H1 (cell line): ENCODE results near the gene PFKM. TPM values are rescaled to one million over a fixed set of nuclear protein-coding genes. Genes with fewer than 3 reads are reported as not detected.

Experiments
- CTCF ChIA-PET: fragments of 300-600 bp; sonication (Branson Sonifier 250); formaldehyde crosslinking; loops from one replicate; lab custom pipeline; 2021; ENCODE audit not compliant: partially characterized antibody; lab: Charles Lee
- POLR2A ChIA-PET: fragments of 300-600 bp; sonication (Branson Sonifier 250); formaldehyde crosslinking; loops from one replicate; lab custom pipeline; 2021; ENCODE audit warnings: inconsistent platforms; ENCODE audit not compliant: partially characterized antibody; lab: Charles Lee
- DNase-seq, 2 experiments: peaks; one replicate each; pipeline versions ENCODE4 v3.0.0 to v3.0.0-alpha.2; 2010 to 2022; ENCODE audit warnings: low spot score in 2 of 2, low read depth in 1 of 2, mixed read lengths in 1 of 2
- FAIRE-seq: peaks from 2 replicates; lab custom pipeline; 2011; peaks lifted over from hg19 to GRCh38; lab: Jason Lieb, UNC
- H2AFZ ChIP-seq: 2 replicates; pipeline ENCODE4 v1.8.1; 2012; ENCODE audit warnings: low read length, inconsistent platforms
- H2AK5ac ChIP-seq: 2 replicates; pipeline ENCODE4 v1.6.1; 2013; ENCODE audit warnings: low read depth, low read length
- H2BK120ac ChIP-seq: replicated peaks from 2 replicates; pipeline ENCODE3; 2013; ENCODE audit warnings: low read depth, low read length, inconsistent platforms
- H2BK12ac ChIP-seq: 2 replicates; pipeline ENCODE4 v1.6.1; 2013; ENCODE audit warnings: low read depth, low read length
- H2BK15ac ChIP-seq: 2 replicates; pipeline ENCODE4 v1.6.1; 2013; ENCODE audit warnings: low read length
- H2BK20ac ChIP-seq: 2 replicates; pipeline ENCODE4 v1.6.1; 2013; ENCODE audit warnings: low read length
- H2BK5ac ChIP-seq: 2 replicates; pipeline ENCODE4 v1.6.1; 2013; ENCODE audit warnings: low read depth, low read length
- H3K14ac ChIP-seq: 2 replicates; pipeline ENCODE4 v1.6.1; 2013; ENCODE audit warnings: inconsistent platforms; ENCODE audit not compliant: insufficient read length
- H3K18ac ChIP-seq: 2 replicates; pipeline ENCODE4 v1.6.1; 2013; ENCODE audit warnings: low read length; ENCODE audit errors: extremely low read depth
- H3K23ac ChIP-seq: 2 replicates; pipeline ENCODE4 v1.6.1; 2013; ENCODE audit warnings: inconsistent platforms; ENCODE audit not compliant: insufficient read length
- H3K23me2 ChIP-seq: 2 replicates; pipeline ENCODE4 v1.6.1; 2013; ENCODE audit warnings: low read depth, low read length
- H3K27ac ChIP-seq: 2 replicates; pipeline ENCODE4 v1.6.1; 2011; ENCODE audit warnings: low read depth, low read length, inconsistent platforms
- H3K27me3 ChIP-seq, 4 experiments: replicated peaks in 1 of 4; 1 replicate in 1 of 4; 2 replicates in 3 of 4; pipeline versions ENCODE4 v1.6.1 to v1.8.1; 2011 to 2013; ENCODE audit warnings: low read length in 3 of 4, mild to moderate bottlenecking in 3 of 4, inconsistent platforms in 2 of 4, mixed read lengths in 2 of 4, moderate library complexity in 1 of 4; ENCODE audit not compliant: control insufficient read depth in 3 of 4, insufficient read depth in 3 of 4; ENCODE audit errors: extremely low read depth in 1 of 4
- H3K36me3 ChIP-seq, 4 experiments: 2 replicates each; pipeline versions ENCODE4 v1.6.1 to v1.8.1; 2011 to 2013; ENCODE audit warnings: mild to moderate bottlenecking in 4 of 4, low read length in 3 of 4, moderate library complexity in 2 of 4, control low read depth in 1 of 4, inconsistent platforms in 1 of 4; ENCODE audit not compliant: insufficient read depth in 4 of 4, control insufficient read depth in 2 of 4
- H3K4ac ChIP-seq: replicated peaks from 2 replicates; pipeline ENCODE3; 2013; ENCODE audit warnings: low read length, low read depth, mixed read lengths, inconsistent platforms; ENCODE audit not compliant: insufficient read length
- H3K4me1 ChIP-seq, 4 experiments: replicated peaks in 1 of 4; 1 replicate in 1 of 4; 2 replicates in 3 of 4; pipeline versions ENCODE4 v1.6.1 to v1.8.1; 2011 to 2013; ENCODE audit warnings: low read length in 3 of 4, inconsistent platforms in 2 of 4, mixed read lengths in 1 of 4; ENCODE audit not compliant: insufficient read depth in 4 of 4, control insufficient read depth in 3 of 4
- H3K4me2 ChIP-seq, 2 experiments: 2 replicates each; pipeline versions ENCODE4 v1.6.1 to v1.8.1; 2011 to 2013; ENCODE audit warnings: low read depth in 2 of 2, low read length in 2 of 2, control low read depth in 1 of 2, inconsistent platforms in 1 of 2, mild to moderate bottlenecking in 1 of 2; ENCODE audit not compliant: insufficient read depth in 1 of 2
- H3K4me3 ChIP-seq, 4 experiments: fragments of 200-600, 300-600 bp in 1 of 4; sonication (generic), shearing (Covaris generic), sonication (Bioruptor Twin) in 1 of 4; 2 replicates each; pipeline versions ENCODE4 v1.5.1 to v1.8.1; 2011 to 2016; ENCODE audit warnings: low read length in 4 of 4, low read depth in 3 of 4, control low read depth in 2 of 4, inconsistent platforms in 2 of 4, mild to moderate bottlenecking in 2 of 4, mixed read lengths in 1 of 4, moderate library complexity in 1 of 4; ENCODE audit not compliant: insufficient read depth in 2 of 4; ENCODE audit errors: extremely low read depth in 1 of 4
- H3K56ac ChIP-seq: replicated peaks from 2 replicates; pipeline ENCODE3; 2013; ENCODE audit warnings: low read depth, mild to moderate bottlenecking, mixed read lengths, low read length, inconsistent platforms; ENCODE audit not compliant: insufficient read length
- H3K79me1 ChIP-seq: 2 replicates; pipeline ENCODE4 v1.6.1; 2013; ENCODE audit warnings: low read depth, low read length, control low read depth
- H3K79me2 ChIP-seq, 2 experiments: 2 replicates each; pipeline versions ENCODE4 v1.6.1 to v1.8.1; 2012 to 2013; ENCODE audit warnings: low read length in 2 of 2, mild to moderate bottlenecking in 2 of 2, inconsistent platforms in 1 of 2; ENCODE audit not compliant: insufficient read depth in 2 of 2, control insufficient read depth in 1 of 2
- H3K9ac ChIP-seq, 4 experiments: replicated peaks in 1 of 4; 1 replicate in 1 of 4; 2 replicates in 3 of 4; pipeline versions ENCODE4 v1.6.1 to v1.8.1; 2011 to 2013; ENCODE audit warnings: low read depth in 3 of 4, low read length in 3 of 4, control low read depth in 2 of 4, mild to moderate bottlenecking in 2 of 4, moderate library complexity in 2 of 4, inconsistent platforms in 1 of 4; ENCODE audit errors: extremely low read depth in 1 of 4
- H3K9me3 ChIP-seq, 2 experiments: 2 replicates each; pipeline versions ENCODE4 v1.6.1 to v1.8.1; 2012 to 2013; ENCODE audit warnings: mild to moderate bottlenecking in 2 of 2, moderate library complexity in 2 of 2, control low read depth in 1 of 2, inconsistent platforms in 1 of 2, low read depth in 1 of 2, low read length in 1 of 2, mixed read lengths in 1 of 2; ENCODE audit not compliant: insufficient read depth in 2 of 2
- H4K20me1 ChIP-seq, 2 experiments: replicated peaks in 1 of 2; 2 replicates each; pipeline versions ENCODE3 to v1.8.1; 2011 to 2013; ENCODE audit warnings: inconsistent platforms in 2 of 2, low read length in 2 of 2, mild to moderate bottlenecking in 1 of 2; ENCODE audit not compliant: insufficient read depth in 2 of 2, control insufficient read depth in 1 of 2
- H4K5ac ChIP-seq: 2 replicates; pipeline ENCODE4 v1.6.1; 2013; ENCODE audit warnings: low read length, low read depth, mixed read lengths, inconsistent platforms; ENCODE audit not compliant: insufficient read length
- H4K8ac ChIP-seq: 2 replicates; pipeline ENCODE4 v1.8.0; 2013; ENCODE audit warnings: mild to moderate bottlenecking, moderate library complexity, low read length, inconsistent platforms; ENCODE audit not compliant: insufficient read depth; ENCODE audit errors: extremely low read depth
- H4K91ac ChIP-seq: replicated peaks from 2 replicates; pipeline ENCODE3; 2013; ENCODE audit warnings: low read length, mixed read lengths, inconsistent platforms; ENCODE audit not compliant: insufficient read length
- CTCF ChIP-seq, 3 experiments: IDR thresholded peaks; 1 replicate in 2 of 3; 2 replicates in 1 of 3; pipeline versions ENCODE4 v1.5.1 to v1.6.1; 2011; ENCODE audit warnings: low read length in 3 of 3, mild to moderate bottlenecking in 3 of 3, inconsistent platforms in 2 of 3, low read depth in 1 of 3, moderate library complexity in 1 of 3; ENCODE audit not compliant: insufficient read depth in 1 of 3; ENCODE audit errors: control extremely low read depth in 1 of 3
- EGR1 ChIP-seq: IDR thresholded peaks from 2 replicates; pipeline ENCODE4 v1.6.1; 2011; ENCODE audit warnings: low read depth, low read length, borderline replicate concordance
- FOSL1 ChIP-seq: IDR thresholded peaks from 2 replicates; pipeline ENCODE4 v1.6.1; 2011; ENCODE audit warnings: mild to moderate bottlenecking, low read depth, low read length, moderate library complexity; ENCODE audit not compliant: insufficient read depth
- MAX ChIP-seq: IDR thresholded peaks from 2 replicates; pipeline ENCODE4 v1.6.1; 2012; ENCODE audit warnings: inconsistent platforms
- SP4 ChIP-seq: IDR thresholded peaks from 2 replicates; pipeline ENCODE4 v1.6.1; 2012; ENCODE audit warnings: low read length, inconsistent platforms
- WGBS, 2 experiments: shearing (Covaris generic) in 1 of 2; methylation state at CpG; one replicate each; pipeline versions ENCODE4 v1.1.6 to v1.1.7; 2013 to 2015; ENCODE audit warnings: low lambda C conversion rate in 2 of 2, mixed read lengths in 2 of 2, inconsistent platforms in 1 of 2, low coverage in 1 of 2, missing lambda C conversion rate in 1 of 2; ENCODE audit not compliant: insufficient replicate concordance in 2 of 2, insufficient coverage in 1 of 2, insufficient read length in 1 of 2; ENCODE audit errors: extremely low coverage in 1 of 2, missing lambda C conversion rate in 1 of 2; 5-methylcytosine and 5-hydroxymethylcytosine counted together
- polyA plus RNA-seq, 7 experiments: library from polyadenylated mRNA; depleted of rRNA in 3 of 7; stranded (reverse) in 5 of 7; unstranded in 2 of 7; fragments of >200 nt in 5 of 7; fragments of 200-250 nt in 2 of 7; gene quantifications; 1 replicate in 5 of 7; 2 replicates in 1 of 7; 4 replicates in 1 of 7; pipeline versions ENCODE4 v1.2.1 to v1.2.3, GENCODE V29; 2011 to 2013; ENCODE audit warnings: missing spikeins in 2 of 7, mixed read lengths in 2 of 7
- total RNA-seq: library from RNA; stranded (reverse); fragmentation: NEBNext Ultra II Directional; extraction: Animal tissue kit (Norgen Biotek cat#: 25700); gene quantifications from 2 replicates; pipeline ENCODE4 v1.2.1, GENCODE V29; 2021

The PFKM gene
- total and polyA plus RNA-seq, 2 of the 8 experiments (the other 6 are each of a cell fraction or from before 2014, with no cell fraction given) = 62.6 to 106 TPM

- H3K4me1 ChIP-seq = no peaks in the 10 kb centered on the region
- H2AK5ac ChIP-seq = no peak overlapping the region
- no peak overlapping the region for H3K14ac ChIP-seq
- no peak overlapping the region for H3K27ac ChIP-seq
- H3K27me3 ChIP-seq = peaks cover 0 to 1% (median 0%) of the 10 kb centered on the region in 4 experiments; a peak in 1 of 7 replicates
- H3K56ac ChIP-seq = no peak overlapping the region
- H4K8ac ChIP-seq = no peak overlapping the region
- no peak overlapping the region for H3K18ac ChIP-seq
- H3K36me3 ChIP-seq = peaks cover 0 to 21% (median 6%) of the 10 kb centered on the region in 4 experiments; a peak in 4 of 8 replicates
- H3K79me1 ChIP-seq = no peaks in the 10 kb centered on the region
- H4K20me1 ChIP-seq = peaks cover 0 to under 1% of the 10 kb centered on the region in 2 experiments
- H3K23ac ChIP-seq = no peak overlapping the region
- no peak overlapping the region for H2BK5ac ChIP-seq
- no peak overlapping the region for H2BK120ac ChIP-seq
- H2AFZ ChIP-seq = no peak overlapping the region
- WGBS, 2 experiments = 97% methylated on average over 2 of the region's 2 CpGs; no CpG with 5 or more reads in 1 of the 2 experiments
- H4K5ac ChIP-seq = no peak overlapping the region
- ChIA-PET CTCF (interaction anchor here (0.6 to 1.3 kb wide), 6 partner anchors 15 to 114 kb away, joined by 3 to 6 read pairs (median 4); partner anchors contain the start of gene TMEM106C), POLR2A (interaction anchor here (0.6 to 1.3 kb wide), 2 partner anchors 40 to 83 kb away, joined by 3 to 4 read pairs; no protein-coding TSS in a partner anchor)
- no peak overlapping the region for H3K4me2 ChIP-seq
- no peak overlapping the region for H3K4ac ChIP-seq
- no peaks in the 10 kb centered on the region for H3K23me2 ChIP-seq
- no peak overlapping the region for H3K9ac ChIP-seq
- no peak overlapping the region for H2BK15ac ChIP-seq
- DNase-seq (no peak), FAIRE-seq (no peak)
- H4K91ac ChIP-seq = no peak overlapping the region
- TF ChIP-seq FOSL1 (no peak), EGR1 (no peak), SP4 (no peak), MAX (no peak), CTCF (IDR thresholded peaks at IDR 0.05; ENCODE audit: control extremely low read depth in 1 of 3, insufficient read depth in 1 of 3, low read depth in 1 of 3, low read length in 3 of 3) (no peak)
- no peak overlapping the region for H2BK20ac ChIP-seq
- no peaks in the 10 kb centered on the region for H3K79me2 ChIP-seq
- H3K9me3 ChIP-seq = no peaks in the 10 kb centered on the region
- no peak overlapping the region for H3K4me3 ChIP-seq
- no peak overlapping the region for H2BK12ac ChIP-seq
These were observed 42.1 kb upstream of the PFKM start for GRCh38 chr12:48077111-48077510.
